GM20000 (cell line): ENCODE data around the gene ALOX5AP.

Source experiments
- DNase-seq: peaks from one replicate; pipeline ENCODE4 v3.0.0; 2012; ENCODE audit warnings: low spot score
- CTCF ChIP-seq: IDR thresholded peaks from 2 replicates; pipeline ENCODE4 v1.5.1; 2012; ENCODE audit warnings: mild to moderate bottlenecking, control low read depth; ENCODE audit errors: extremely low read depth, missing control alignments

The ALOX5AP gene

DNA sequence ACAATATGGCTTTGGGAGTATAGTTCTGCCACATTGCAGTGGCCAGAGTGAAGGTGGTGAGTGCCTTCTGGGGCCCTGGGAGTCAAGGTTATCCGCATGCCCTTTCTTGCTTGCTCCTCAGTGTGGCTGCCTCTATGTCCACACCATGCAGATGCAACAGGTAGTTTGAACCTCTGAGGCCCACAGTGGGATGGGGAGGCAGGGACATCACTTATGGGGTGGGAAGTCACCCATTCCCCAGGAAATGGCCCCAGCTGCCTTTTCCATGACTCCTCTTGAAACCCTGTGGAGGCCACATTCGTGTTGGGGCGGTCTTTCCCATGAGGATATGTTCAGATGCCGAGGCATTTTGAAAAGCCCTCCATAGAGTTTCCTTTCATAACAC lies 20.0 kb upstream of the ALOX5AP start:
- no peak for DNase-seq
- TF ChIP-seq CTCF: no peak

- TF ChIP-seq CTCF: no peak
- DNase-seq: no peak
Observed at GRCh38 chr13:30715837-30716236, 19.5 kb upstream of the ALOX5AP start.

GRCh38 chr13:30718661-30719524 lies 16.4 kb upstream of the ALOX5AP start:
- no peak for TF ChIP-seq CTCF
- no peak for DNase-seq

DNA sequence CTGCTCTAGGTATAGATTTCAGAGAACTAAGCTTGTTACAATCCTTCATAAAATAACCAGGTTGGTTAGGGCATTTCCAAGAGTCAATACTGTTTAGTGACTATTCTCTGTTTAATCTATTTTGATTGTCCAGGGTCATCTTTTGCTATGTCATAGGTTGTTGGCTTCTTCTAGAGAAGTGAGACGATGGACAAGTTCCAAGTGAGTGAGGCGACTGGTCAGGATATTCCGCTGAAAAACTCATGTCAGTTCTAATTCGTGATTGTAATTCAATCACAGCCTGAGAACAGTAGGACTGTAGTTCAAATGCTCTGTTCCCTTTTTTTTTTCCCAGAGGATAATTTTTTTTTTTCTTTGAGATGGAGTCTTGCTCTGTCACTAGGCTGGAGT lies 15.8 kb upstream of the ALOX5AP start:
- DNase-seq: no peak
- TF ChIP-seq CTCF: no peak

GRCh38 chr13:30720172-30720869 lies 15.0 kb upstream of the ALOX5AP start:
- peak; percentile 65 for DNase-seq
- TF ChIP-seq CTCF: no peak

GRCh38 chr13:30721936-30722335 lies 13.4 kb upstream of the ALOX5AP start:
- no peak for TF ChIP-seq CTCF
- no peak for DNase-seq

DNA sequence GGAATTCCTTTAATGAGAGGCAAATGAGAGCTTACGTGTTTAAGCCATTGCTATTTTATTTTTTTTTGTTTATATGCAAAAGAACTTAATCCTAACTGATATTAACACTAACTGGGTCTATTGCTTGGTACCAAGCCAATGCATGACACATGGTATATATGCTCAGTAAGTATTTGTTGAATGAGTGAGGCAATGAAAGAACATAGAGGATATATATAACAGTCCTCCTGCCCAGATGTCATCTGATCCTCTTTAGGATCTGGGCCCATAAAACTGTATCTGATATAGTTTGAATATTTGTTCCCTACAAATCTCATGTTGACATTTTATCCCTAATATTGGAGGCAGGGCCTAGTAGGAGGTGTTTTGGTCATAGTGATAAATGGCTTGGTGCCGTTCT lies 13.0 kb upstream of the ALOX5AP start:
- DNase-seq: no peak
- TF ChIP-seq CTCF: no peak
